GM12875 (cell line): ENCODE data around the gene TTC23.
A peak's percentile ranks its signal among the peaks of the same experiment; 100 is the strongest.

Experiments
- H3K4me3 ChIP-seq: one replicate; pipeline ENCODE4 v1.5.1; 2011; ENCODE audit warnings: low read depth, low read length, control low read depth
- CTCF ChIP-seq: IDR thresholded peaks from 2 replicates; pipeline ENCODE4 v1.5.1; 2011; ENCODE audit warnings: low read depth, mild to moderate bottlenecking, control low read depth, inconsistent platforms, low read length, moderate library complexity, borderline replicate concordance; ENCODE audit not compliant: insufficient read depth

Gene TTC23

GRCh38 chr15:99213187-99213811 is 36.1 kb downstream of the TTC23 start:
- peak; percentile 75; the same call in 1 of the 2 replicates for TF ChIP-seq CTCF
- H3K4me3 ChIP-seq, result no peak overlapping the region

- H3K4me3 ChIP-seq, result no peak overlapping the region
- no peak for TF ChIP-seq CTCF
Measured at GRCh38 chr15:99212406-99212805, 37.0 kb downstream of the TTC23 start.

GRCh38 chr15:99211926-99212325 is 37.5 kb downstream of the TTC23 start:
- TF ChIP-seq CTCF, result no peak
- no peak overlapping the region for H3K4me3 ChIP-seq

GRCh38 chr15:99210334-99210733 is 39.0 kb downstream of the TTC23 start:
- no peak overlapping the region for H3K4me3 ChIP-seq
- TF ChIP-seq CTCF, result no peak

- no peak for TF ChIP-seq CTCF
Measured at GRCh38 chr15:99209326-99209725, 40.1 kb downstream of the TTC23 start.

GRCh38 chr15:99207672-99208071 is 41.7 kb downstream of the TTC23 start:
- H3K4me3 ChIP-seq, result no peak overlapping the region
- no peak for TF ChIP-seq CTCF

More at GRCh38 chr15:99209326-99209725, 40.1 kb downstream of the TTC23 start:
- H3K4me3 ChIP-seq, result no peak overlapping the region

- TF ChIP-seq CTCF, result no peak
- no peak overlapping the region for H3K4me3 ChIP-seq
Measured at GRCh38 chr15:99202176-99202552, 47.2 kb downstream of the TTC23 start.
